SKM-1 treated with dmso at 0.1 percent for 144 hours (cell line): ENCODE measurements around the gene RAB17.

ENCODE experiments used
- DNase-seq: peaks from one replicate; lab custom pipeline; 2025; ENCODE audit not compliant: unreplicated experiment; lab: John Stamatoyannopoulos, UW

Gene RAB17, protein sequence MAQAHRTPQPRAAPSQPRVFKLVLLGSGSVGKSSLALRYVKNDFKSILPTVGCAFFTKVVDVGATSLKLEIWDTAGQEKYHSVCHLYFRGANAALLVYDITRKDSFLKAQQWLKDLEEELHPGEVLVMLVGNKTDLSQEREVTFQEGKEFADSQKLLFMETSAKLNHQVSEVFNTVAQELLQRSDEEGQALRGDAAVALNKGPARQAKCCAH

DNA sequence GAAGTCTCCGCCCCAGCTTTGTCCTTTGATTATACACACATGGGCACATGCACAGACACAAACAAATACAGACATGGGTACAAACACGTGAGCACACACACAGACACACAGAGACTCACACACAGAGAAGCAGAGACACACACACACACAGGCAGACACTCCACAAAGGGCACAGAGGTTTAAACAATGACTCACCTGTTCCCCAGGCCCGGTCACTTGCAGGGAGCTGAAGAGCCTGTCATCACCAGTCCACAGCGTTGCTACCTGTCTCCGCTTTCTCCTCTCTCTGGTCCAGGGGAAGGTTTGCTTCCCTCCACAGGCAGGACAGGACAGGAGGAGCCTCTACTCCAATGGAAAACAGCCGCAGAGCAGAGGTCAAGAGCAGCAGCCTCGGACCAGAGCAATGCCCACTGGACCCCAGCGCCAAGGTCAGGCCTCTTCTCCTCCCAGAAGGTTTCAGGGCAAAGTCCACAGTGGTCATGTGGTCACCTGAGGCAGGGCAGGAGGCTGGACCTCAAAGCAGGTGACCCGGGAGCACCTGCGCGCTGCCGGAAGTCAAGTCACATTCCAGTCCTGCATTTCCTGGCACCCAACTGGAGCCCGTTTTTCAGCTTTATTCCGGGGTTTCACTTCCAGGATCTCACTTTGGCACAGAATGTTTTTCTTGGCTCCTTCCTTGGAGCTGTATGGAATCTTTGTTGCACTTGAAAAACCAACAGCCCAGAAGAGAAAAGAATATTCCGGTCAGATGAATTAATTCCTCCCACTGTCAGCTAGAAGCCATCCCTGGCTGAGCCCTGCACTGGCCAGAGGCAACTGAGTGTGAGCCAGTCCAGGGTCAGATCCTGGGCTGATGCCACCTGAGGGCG is at the start of gene RAB17:
TSS of gene RAB17 (minus strand) at position 463 of the 869 bp plus-strand sequence. CDS start 4,580 bp downstream, outside the sequence.
- no peak for DNase-seq

DNA sequence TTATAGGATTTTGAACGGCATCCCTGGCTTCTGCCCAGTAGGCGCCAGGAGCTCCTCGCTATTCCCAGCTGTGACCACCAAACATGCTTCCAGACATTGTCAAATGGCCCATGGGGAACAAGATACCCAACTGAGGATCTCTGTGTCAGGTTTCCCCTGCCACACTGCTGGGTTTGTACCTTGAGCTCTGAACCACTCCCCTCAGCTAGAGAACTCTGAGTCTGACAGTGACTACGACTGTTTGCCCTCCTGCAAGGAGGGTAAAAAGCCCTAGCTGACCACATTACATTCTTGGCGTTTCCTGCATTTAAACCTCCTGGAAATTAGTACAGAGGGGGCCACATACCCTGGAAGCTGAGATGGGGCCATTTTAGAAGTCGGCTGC is 49.3 kb upstream of the RAB17 start:
- no peak for DNase-seq

DNA sequence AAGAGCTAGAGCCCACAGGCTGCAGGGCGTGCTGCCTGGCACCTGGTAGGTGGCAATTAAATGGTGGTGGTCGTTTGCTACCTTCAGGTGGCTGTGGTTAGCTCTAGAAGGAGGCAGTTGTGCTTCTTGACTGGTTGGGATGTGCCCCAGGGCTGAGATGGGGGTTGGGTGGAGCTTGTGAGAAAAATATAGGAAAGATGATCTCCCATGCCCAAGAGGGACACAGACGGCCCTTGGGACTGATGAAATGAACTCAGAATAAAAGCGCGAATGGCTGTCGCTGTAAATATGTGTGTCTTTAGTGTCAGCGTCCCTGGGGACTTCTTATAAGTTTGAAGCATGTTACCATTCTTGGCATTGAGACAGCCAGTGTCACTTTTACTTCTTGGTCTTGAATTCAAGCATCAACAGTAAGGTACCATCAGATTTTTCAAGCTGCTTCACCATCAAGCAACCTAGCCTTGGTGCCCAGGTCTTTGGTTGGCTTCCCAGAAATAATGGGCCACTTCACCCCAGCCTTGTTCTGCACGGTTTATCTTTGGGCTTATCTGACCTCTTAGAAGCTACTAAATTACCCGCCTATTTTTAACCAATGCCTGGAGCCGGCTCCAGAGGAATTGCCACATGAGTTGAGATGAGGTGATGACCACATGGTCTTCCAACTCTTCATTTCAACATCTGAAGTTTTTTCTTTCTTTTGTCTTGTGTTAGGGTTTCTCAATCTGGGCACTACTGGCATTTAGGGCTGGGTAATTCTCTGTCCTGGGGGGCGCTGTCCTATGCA is 48.7 kb upstream of the RAB17 start:
- no peak for DNase-seq

DNA sequence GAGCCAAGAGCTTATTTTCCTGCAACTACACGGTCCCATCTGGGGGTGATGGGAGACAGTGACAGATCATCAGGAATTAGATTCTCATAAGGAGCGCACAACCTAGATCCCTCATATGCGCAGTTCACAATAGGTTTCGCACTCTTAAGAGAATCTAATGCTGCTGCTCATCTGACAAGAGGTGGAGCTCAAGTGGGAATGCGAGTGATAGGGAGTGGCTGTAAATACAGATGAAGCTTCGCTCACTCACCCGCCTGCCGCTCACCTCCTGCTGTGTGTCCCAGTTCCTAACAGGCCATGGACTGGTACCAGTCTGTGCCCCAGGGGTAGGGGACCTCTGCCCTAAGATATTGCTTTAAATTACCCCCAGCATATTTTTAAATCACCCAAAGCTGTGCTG is 47.6 kb upstream of the RAB17 start:
- DNase-seq: no peak

DNA sequence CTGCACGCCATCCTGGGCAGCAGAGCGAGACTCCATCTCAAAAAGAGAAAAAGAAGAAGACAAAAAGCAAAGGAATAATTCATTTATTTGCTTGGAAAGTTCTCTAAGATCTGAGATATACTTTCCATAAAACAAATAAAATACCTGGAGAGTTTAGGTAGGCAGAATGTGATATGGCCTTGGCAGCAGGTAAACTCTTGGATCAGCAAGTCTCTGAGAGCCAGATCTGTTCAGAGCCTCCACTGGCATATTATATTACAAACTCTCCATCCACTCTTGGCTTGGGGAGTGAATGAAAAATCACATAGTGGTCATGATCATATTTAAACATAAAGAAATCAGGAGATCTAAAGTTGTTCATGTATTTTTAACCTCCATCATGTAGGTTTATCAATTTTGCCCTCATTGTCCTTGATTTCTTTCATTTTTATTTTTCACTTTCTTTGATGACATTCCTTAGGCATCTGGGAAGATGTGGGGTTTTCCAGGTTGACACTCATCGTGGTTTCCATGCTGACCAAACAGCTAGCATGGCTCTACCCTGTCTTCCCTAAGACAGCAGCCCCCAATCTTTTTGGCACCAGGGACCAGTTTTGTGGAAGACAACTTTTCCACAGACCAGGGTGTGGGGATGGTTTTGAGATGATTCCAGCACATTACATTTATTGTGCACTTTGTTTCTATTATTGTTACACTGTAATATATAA is 47.0 kb upstream of the RAB17 start:
- DNase-seq: no peak

DNA sequence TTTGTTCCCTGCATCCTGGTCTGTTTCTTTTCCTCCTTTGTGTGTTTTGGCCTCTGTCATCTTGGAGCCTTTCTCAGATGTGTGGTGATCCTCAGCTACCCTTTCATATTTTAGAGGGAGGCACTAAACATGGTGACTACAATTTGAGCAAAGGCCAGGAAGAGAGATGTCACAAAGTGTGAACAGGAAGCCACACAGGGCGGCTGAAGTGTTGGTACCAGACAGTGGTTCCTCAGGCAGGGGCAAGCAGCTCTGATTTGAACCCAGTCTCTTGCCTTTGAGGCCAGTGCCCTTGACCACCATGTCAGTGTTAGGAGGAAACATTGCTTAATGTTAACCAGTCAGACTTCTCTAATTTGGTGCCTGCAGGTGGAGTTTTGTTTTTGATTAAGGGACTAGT is 46.0 kb upstream of the RAB17 start:
- DNase-seq: no peak

DNA sequence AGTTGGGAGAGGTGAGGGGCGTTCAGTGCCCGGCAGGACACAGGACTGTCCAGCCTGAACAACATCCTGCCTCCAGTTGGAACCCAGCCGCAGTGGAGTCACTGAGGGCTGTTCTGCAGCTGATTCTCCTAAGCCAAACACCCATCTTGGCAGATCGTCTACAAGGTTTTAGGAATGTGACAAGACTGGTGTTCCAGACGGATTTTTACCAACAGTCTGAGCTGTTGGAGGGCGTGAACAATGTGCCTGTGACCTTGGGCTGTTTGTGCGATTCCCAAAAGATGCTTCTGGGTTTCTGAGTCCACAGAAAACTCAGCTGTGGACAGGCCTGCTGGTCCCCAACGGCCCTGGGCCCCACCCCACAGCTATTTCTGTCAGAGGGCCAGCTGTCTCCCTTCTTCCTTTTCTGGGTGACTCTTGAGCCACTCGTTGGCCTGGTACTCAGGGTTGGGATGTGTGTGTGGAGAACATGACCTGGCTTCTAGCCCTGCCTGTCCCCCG is 42.6 kb upstream of the RAB17 start:
- DNase-seq: no peak

DNA sequence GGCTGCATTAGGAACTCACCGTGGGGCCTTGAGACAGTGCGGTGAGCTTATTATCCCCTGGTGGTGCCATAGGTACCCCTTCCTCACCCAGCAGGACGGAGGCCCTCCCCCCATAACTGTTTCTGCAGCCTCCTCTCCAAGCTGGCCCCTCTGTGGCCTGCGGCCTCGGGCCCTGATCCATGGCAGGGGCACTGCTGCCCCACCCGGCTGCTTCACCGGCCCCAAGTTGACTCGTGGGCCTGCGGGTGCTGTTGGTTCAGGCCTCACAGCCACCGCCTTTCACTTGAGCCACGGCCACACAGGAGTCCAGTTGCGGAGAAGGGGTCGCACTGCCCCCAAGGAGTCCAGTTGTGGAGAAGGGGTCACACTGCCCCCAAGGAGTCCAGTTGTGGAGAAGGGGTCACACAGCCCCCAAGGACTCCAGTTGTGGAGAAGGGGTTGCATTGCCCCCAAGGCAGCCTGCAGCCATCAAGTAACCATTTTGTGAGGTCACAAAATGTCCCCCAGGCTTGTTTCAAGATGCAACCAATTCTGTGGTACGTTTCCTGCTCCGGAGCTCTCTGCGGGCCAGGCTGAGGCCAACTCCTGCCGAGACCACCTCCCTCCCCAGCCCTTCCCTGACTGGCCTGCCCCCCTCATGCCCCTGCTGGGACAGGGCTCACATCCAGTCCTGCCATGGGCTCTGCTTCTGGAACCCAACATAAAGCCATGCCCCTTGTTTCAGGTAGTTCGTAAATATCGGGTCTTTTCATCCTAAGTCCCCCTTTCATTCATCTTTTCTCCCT is 41.5 kb upstream of the RAB17 start:
- DNase-seq: no peak

DNA sequence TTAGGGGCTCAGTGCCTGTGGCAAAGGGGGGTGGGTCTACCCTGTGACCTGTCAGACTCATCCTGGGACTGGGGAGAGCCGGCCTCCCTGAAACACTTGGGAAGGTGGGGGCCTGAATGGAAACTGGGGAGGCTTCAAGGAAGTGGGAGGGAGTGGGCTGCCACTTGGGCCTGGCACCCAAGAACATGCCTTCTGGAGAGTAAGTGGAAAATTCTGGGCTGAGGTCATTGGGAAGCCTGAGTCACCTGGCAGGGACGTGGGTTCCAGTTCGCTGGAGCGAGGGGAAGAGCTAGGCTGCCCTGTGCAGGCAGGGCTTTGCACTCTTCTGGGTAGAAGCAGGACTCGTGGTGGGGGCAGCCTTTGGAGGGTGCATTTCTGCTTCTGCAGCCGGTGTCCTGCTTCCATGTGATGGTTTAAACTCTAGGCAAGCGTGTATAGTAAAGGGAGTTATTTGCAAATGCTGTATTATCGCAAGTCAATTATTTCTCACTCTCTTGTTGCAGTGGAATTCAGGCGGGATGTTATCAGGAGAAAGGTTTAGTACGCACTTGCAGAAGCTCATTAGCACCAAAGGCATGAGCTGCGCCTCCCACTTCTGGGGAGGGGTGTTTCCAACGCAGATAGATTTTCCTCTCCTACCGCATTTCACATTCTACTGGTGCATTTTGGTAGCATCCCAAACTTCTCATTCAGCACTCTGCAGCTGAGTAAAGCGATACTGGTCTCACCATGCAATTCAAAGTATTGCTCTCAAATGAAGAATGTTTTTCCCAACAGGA is 40.7 kb upstream of the RAB17 start:
- no peak for DNase-seq

DNA sequence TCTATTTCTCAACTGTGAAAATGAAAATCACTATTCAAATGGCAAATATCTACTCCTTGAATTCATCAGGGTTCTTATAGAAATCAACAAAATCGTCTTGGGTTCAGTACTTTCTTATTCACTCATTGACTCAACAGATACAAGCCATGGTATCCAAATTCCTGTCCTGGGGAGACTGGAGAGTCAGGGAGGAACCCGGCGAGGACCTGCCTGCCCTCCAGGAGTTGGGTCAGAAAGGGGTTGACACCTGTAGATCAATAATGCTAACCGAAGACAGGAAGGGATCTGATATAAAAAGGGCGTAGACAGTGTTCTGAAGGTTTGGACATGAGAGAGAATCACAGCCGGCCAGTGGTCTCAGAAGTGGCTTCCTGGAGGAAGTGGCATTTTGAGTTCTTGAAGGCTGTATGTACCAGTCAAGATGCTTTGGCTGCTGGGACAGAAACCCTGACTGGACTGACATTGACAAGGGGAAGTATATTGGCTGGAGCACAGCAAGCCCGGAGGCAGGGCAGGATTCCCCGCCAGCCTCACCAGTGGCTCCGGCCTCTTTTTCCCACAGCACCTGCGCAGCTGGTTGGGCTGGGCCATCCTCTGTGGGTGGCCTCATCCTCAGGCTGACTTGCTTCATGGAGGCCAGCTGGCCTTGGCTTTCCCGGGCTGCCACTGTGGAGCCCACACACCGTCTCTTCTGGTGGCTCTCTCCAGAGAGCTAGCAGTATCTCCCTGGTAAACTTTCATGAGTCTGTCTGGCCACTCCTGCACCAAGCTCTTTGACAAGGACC is 39.9 kb upstream of the RAB17 start:
- DNase-seq: no peak

DNA sequence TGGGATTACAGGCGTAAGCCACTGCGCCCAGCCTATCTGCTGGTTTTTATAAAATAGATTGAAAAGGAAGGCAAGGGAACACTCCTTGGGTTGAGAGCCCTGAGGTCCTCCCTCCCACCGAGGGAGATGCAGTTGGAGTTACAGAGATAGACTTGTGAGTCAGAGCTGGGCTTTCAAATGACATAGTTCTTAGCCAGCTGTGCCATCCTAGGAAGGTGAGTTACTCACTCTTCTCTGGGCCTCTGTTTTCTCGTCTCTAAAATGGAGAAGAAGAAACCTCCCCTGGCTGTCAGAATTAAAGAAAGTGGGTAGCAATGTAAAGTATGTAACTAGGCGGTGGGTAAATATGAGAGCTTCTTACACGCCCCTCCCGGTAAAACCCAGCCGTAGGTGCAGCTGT is 39.2 kb upstream of the RAB17 start:
- DNase-seq: no peak

DNA sequence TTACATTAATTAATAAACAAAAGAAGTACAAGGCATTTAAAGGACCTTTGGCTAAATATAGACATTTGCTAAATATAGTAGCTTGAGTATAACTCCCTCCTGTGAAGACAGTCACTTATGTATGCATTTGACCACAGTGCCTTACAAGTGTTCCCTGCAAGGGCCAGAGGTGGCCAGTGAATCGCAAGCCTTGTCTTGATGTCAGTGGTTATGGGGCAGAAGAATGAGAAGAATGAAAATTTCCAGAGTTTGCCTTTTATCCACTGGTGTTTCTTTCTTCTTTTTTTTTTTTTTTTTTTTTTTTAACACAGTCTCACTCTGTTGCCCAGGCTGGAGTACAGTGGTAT is 38.6 kb upstream of the RAB17 start:
- no peak for DNase-seq

DNA sequence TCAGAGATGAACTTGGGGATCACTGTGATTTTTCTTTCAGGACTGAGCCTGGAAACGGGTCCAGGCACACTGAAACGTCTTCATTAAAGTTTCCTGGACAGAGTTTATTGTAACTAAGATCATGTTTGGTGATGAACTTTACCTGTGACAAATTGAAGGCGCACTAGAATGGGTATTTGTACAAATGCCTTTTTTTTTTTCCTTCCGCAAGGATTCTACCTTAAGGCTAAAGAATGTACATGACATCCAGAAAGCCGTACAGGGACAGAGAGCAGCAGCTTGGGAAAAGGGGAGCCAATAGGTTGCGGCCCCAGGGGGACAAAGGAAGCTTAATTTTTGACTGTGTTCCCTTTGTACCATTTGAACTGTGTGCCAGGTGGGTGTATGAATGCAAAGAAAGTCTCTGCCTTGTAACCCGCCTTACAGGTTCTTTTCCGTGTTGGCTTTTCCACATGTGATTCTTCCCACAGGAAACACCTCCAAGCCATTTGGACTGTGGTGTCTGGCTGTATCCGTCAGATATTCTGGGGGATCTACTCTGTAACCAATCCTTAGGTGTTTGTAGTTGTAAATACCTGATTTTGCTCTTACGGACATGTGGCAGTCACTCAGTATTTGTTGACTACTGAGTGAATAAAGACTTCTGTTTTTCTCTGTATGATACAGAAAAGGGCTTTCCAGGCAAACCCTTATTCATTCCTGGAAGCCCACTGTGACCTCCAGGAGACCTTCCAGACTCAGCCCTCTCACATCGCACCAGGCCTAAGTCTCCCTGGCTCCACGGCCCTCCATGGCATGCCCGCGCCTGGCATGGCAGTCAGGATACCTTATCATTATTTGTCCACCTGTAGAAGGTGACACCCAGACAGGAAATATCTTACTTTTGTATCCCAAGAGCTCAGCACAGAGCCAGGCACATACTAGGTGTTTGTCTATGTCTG is 38.0 kb upstream of the RAB17 start:
- no peak for DNase-seq

DNA sequence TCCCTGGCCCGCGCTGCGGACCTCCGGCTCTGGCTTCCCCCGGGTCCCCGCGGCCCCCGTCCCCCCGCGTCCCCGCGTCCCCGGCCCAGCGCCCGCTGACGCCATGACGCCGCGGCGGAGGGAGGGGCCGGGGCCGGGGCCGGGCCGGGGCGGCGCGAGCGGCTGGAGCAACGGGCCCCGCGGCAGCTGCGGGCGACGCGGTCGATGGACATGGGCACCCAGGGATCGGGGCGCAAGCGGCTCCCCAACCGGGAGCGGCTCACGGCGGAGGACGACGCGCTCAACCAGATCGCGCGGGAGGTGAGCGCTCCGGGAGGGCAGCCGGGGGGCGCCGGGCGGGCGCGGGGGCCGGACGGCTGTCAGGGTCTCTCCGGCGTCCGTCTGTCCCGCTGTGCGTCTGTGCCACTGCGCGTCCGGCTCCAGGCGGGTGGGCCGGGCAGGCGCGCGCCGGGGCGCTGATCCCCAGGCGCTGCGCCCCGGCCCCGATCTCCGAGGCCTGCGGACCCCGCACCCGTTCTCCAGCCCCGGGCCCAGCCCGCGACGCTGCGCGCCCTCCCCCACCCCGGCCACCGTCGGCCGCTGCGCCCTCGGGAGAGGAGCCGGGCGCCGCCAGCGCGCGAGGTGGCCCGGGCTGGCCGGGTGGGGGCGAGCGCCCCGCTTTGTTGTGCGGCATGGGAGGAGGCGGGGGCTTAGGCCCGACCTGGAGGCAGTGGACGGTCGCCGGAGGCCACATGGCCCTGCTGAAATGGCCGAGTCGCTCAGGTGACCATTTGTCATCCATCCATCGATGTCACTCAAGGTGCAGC is 37.1 kb upstream of the RAB17 start, which contains the start of gene LRRFIP1:
TSS of gene LRRFIP1 (plus strand) at position 147 of the 806 bp plus-strand sequence. CDS start at position 205, 58 bp downstream.
- no peak for DNase-seq

DNA sequence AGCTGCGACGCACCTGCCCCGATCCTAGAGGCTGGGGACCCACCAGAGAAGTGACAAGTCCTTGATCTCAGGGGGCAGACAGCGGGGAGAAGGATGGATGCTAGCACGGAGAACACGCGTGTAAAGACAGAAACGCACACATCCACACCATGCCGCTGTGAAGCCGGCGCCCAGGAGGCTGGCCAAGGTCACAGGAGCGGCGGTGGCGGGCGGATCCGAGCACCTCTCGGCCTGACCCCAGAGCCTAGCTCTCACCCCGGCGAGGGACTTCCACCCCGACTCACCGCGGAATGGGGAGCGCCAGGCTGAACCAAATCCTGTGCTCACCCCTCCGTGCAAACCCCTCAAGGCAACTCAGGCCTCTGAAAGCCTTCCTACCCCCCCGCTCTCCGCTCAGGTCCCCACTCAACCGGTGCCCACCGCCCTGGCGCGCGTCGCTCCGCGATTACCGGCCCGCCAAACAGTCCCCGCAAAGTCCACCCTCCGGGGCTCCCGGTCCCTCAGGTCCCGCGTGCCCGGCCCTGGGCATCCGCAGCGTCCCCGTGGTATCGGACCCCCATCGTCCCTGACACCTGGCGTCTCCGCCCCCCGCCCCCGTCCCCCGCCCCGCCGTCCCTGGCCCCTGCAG is 36.4 kb upstream of the RAB17 start:
- DNase-seq: no peak

DNA sequence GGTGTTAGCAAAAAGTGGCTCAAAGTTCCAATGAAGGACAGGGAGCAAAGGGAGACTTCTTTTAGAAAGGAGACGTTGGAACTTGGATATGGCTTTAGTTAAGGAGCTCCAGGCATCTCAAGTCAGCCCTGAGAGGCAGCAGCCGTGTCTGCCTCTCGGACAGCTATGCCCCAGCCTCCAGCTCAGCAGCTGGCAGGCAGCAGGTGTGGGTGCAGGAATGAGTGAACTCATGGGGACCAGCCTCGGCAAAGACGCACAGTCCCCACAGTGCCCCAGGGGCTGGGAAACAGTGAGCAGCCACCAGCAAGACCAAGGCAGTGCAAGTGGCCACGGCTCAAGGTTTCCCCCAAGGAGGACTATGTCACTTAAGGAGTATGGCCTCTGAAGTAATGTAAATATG is 35.2 kb upstream of the RAB17 start:
- no peak for DNase-seq
